IPS-NIHi7 (cell line): ENCODE measurements around the gene CKAP2L.

ENCODE experiments used
- DNase-seq: peaks from one replicate; pipeline ENCODE4 v3.0.0; 2012; ENCODE audit warnings: mixed read lengths; ENCODE audit errors: extremely low spot score

Gene CKAP2L

GRCh38 chr2:112792419-112792818, 28.0 kb upstream of the CKAP2L start:
- no peak for DNase-seq

GRCh38 chr2:112791693-112792230, 27.4 kb upstream of the CKAP2L start:
- no peak for DNase-seq

GRCh38 chr2:112791019-112791418, 26.6 kb upstream of the CKAP2L start:
- DNase-seq: no peak

- no peak for DNase-seq
These were observed 25.9 kb upstream of the CKAP2L start for GRCh38 chr2:112790305-112790704.

- DNase-seq: no peak
These were observed 24.8 kb upstream of the CKAP2L start for GRCh38 chr2:112789186-112789585.

GRCh38 chr2:112788653-112789052, 24.2 kb upstream of the CKAP2L start:
- DNase-seq: no peak

GRCh38 chr2:112787729-112788393, 23.5 kb upstream of the CKAP2L start:
- no peak for DNase-seq

GRCh38 chr2:112787294-112787693, 22.9 kb upstream of the CKAP2L start:
- no peak for DNase-seq

- DNase-seq: peak; percentile 76
These were observed 20.1 kb upstream of the CKAP2L start, which contains the start of gene IL1A for GRCh38 chr2:112784199-112785189. Gene IL1A (minus strand): TSS chr2:112784493. CDS start chr2:112783770, 723 bp downstream.

GRCh38 chr2:112783187-112783714, 18.8 kb upstream of the CKAP2L start:
- no peak for DNase-seq

- no peak for DNase-seq
These were observed 17.9 kb upstream of the CKAP2L start for GRCh38 chr2:112782234-112782799.

- DNase-seq: no peak
These were observed 15.2 kb upstream of the CKAP2L start for GRCh38 chr2:112779598-112779997.

GRCh38 chr2:112777036-112777435, 12.6 kb upstream of the CKAP2L start:
- DNase-seq: no peak

- DNase-seq: no peak
These were observed 11.7 kb upstream of the CKAP2L start for GRCh38 chr2:112776113-112776512.

GRCh38 chr2:112774536-112775285, 10.3 kb upstream of the CKAP2L start:
- DNase-seq: no peak

GRCh38 chr2:112773556-112773955, 9.1 kb upstream of the CKAP2L start:
- DNase-seq: no peak

- no peak for DNase-seq
These were observed 8.6 kb upstream of the CKAP2L start for GRCh38 chr2:112772911-112773475.

GRCh38 chr2:112772322-112772721, 7.9 kb upstream of the CKAP2L start:
- DNase-seq: no peak

GRCh38 chr2:112768432-112768831, 4.0 kb upstream of the CKAP2L start:
- no peak for DNase-seq

GRCh38 chr2:112767693-112768330, 3.4 kb upstream of the CKAP2L start:
- no peak for DNase-seq
